GM10248 (cell line): ENCODE measurements around the gene SEC24A.

Experiments
- CTCF ChIA-PET: fragments of 300-600 bp; sonication (Branson Sonifier 250); formaldehyde crosslinking; extraction: SDS; loops from one replicate; lab custom pipeline; 2021; ENCODE audit warnings: antibody characterized with exemption; lab: Yijun Ruan, JAX
- POLR2A ChIA-PET: fragments of 350-650 bp; sonication (Branson Sonifier 250); formaldehyde crosslinking; extraction: SDS; loops from one replicate; lab custom pipeline; 2020; ENCODE audit warnings: antibody characterized with exemption; lab: Yijun Ruan, JAX
- DNase-seq: peaks from one replicate; pipeline ENCODE4 v3.0.0; 2012; ENCODE audit errors: extremely low spot score
- CTCF ChIP-seq: IDR thresholded peaks from 2 replicates; pipeline ENCODE4 v1.5.1; 2012; ENCODE audit warnings: mild to moderate bottlenecking, low read depth; ENCODE audit errors: extremely low read depth, missing control alignments, control extremely low read depth

SEC24A gene

GRCh38 chr5:134608555-134608954 lies 40.0 kb upstream of the SEC24A start:
- ChIA-PET POLR2A (no interaction called here), CTCF (interaction anchor here (0.9 to 2.9 kb wide), 11 partner anchors 9 to 319 kb away, joined by 3 to 17 read pairs (median 3); no protein-coding TSS in a partner anchor)
- TF ChIP-seq CTCF = no peak
- no peak for DNase-seq

GRCh38 chr5:134609232-134609851 lies 39.2 kb upstream of the SEC24A start:
- CTCF ChIA-PET = interaction anchor here (0.9 to 2.9 kb wide), 13 partner anchors 9 to 320 kb away, joined by 3 to 17 read pairs (median 3); no protein-coding TSS in a partner anchor
- DNase-seq = peak; percentile 50
- no peak for TF ChIP-seq CTCF
- POLR2A ChIA-PET = interaction anchor here (0.5 to 1.1 kb wide), 2 partner anchors 39 to 238 kb away, joined by 3 to 6 read pairs; partner anchors contain the start of gene SEC24A

GRCh38 chr5:134610725-134611124 lies 37.9 kb upstream of the SEC24A start:
- no peak for TF ChIP-seq CTCF
- POLR2A ChIA-PET = interaction anchor here (1.1 kb wide), 1 partner anchor 38 kb away, joined by 3 read pairs; the partner anchor contains the start of gene SEC24A
- DNase-seq = no peak
- CTCF ChIA-PET = interaction anchor here (0.9 to 1.2 kb wide), 3 partner anchors 15 to 21 kb away, joined by 3 read pairs; no protein-coding TSS in a partner anchor

- DNase-seq = no peak
- ChIA-PET POLR2A (no interaction called here), CTCF (no interaction called here)
- TF ChIP-seq CTCF = no peak
Measured at GRCh38 chr5:134611515-134611914, 37.1 kb upstream of the SEC24A start.

- ChIA-PET CTCF (interaction anchor here (1.2 to 1.6 kb wide), 3 partner anchors 16 to 29 kb away, joined by 3 to 4 read pairs (median 3); no protein-coding TSS in a partner anchor), POLR2A (interaction anchor here (0.6 kb wide), 1 partner anchor 12 kb away, joined by 5 read pairs; no protein-coding TSS in a partner anchor)
- TF ChIP-seq CTCF = no peak
- no peak for DNase-seq
Measured at GRCh38 chr5:134614450-134615085, 34.0 kb upstream of the SEC24A start.

- TF ChIP-seq CTCF = no peak
- ChIA-PET CTCF (interaction anchor here (1.0 to 2.0 kb wide), 5 partner anchors 12 to 58 kb away, joined by 3 to 9 read pairs (median 5); no protein-coding TSS in a partner anchor), POLR2A (no interaction called here)
- DNase-seq = no peak
Measured at GRCh38 chr5:134620634-134621033, 28.0 kb upstream of the SEC24A start.
